IPS DF 6.9 (cell line): Measurements from ENCODE around the gene MCF2L2.
"Not testable (repeated sequence)": the region's sequence is repeated elsewhere in the genome, so short reads cannot be mapped to it uniquely, and the experiment has no call there.

Source experiments
- DNase-seq: peaks from one replicate; pipeline ENCODE4 v3.0.0-alpha.2; 2013; ENCODE audit warnings: low read depth, low spot score
- H3K27ac ChIP-seq: one replicate; pipeline ENCODE4 v1.5.1; 2013; ENCODE audit warnings: low read length, control low read depth
- H3K27me3 ChIP-seq: 2 replicates; pipeline ENCODE4 v1.6.1; 2013; ENCODE audit warnings: mild to moderate bottlenecking, low read length; ENCODE audit not compliant: control insufficient read depth, insufficient read depth
- H3K36me3 ChIP-seq: 2 replicates; pipeline ENCODE4 v1.6.1; 2013; ENCODE audit warnings: low read length; ENCODE audit not compliant: control insufficient read depth, insufficient read depth
- H3K4me1 ChIP-seq: 2 replicates; pipeline ENCODE4 v1.6.1; 2013; ENCODE audit warnings: low read length; ENCODE audit not compliant: control insufficient read depth, insufficient read depth
- H3K4me3 ChIP-seq: 2 replicates; pipeline ENCODE4 v1.5.1; 2013; ENCODE audit warnings: mild to moderate bottlenecking, low read length
- H3K9me3 ChIP-seq: 2 replicates; pipeline ENCODE4 v1.6.1; 2013; ENCODE audit warnings: low read length, inconsistent platforms; ENCODE audit not compliant: control insufficient read depth, insufficient read depth
- WGBS: extraction: QIAGEN DNeasy Blood & Tissue Kit; methylation state at CpG from one replicate; pipeline ENCODE4 v1.1.7; 2013; ENCODE audit warnings: mixed read lengths, missing lambda C conversion rate; ENCODE audit not compliant: insufficient read length, insufficient coverage; 5-methylcytosine and 5-hydroxymethylcytosine counted together

MCF2L2 gene

DNA sequence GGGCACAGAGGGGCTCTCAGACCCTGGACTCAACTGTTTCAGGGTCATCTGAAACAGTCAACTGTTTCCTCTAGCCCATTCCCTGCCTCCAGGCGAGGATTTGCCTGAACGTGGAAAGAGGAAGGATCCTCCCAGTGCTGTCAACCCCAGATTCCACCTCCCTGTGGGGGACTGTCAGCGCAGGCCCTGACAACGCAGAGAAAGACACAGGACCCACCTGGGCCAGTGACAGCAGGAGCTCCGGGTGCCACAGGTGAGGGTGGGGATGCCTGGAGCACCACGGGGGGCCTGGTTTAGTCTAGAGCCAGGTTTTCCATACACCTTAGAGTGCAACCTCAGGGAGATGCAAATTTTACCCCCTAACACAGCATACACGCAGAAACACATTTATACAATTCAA lies 246.3 kb downstream of the MCF2L2 start:
- Histone ChIP-seq H3K27me3 (peaks cover 5% of the 10 kb centered on the region; the same call in 1 of the 2 replicates), H3K27ac (no peak overlapping the region), H3K4me1 (peaks cover 2% of the 10 kb centered on the region; the same call in 1 of the 2 replicates), H3K4me3 (no peak overlapping the region), H3K9me3 (no peaks in the 10 kb centered on the region), H3K36me3 (no peaks in the 10 kb centered on the region)
- WGBS: no CpG with 5 or more reads among the region's 7 CpGs
- no peak for DNase-seq

DNA sequence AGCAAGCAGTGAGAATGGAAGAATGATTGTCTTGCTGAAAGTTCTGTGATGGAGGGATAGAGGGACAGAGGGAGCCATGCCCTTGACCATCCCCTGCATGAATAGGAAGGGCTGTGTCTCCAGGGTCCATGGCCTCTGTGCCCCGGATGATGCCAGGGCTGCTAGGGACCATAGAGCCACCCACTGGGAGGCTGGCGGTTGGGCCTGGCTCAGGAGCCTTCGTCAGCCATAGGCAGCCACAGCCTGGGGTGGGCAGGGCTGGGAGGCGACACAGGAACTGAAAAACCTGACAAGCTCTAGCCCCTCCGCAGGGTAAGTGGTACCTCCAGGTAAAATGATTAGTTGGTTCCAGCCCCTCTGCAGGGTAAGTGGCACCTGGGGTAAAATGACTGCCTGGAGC lies 246.8 kb downstream of the MCF2L2 start:
- H3K27me3 ChIP-seq: peaks cover 5% of the 10 kb centered on the region; the same call in 1 of the 2 replicates
- no CpG with 5 or more reads among the region's 5 CpGs for WGBS
- H3K9me3 ChIP-seq: no peaks in the 10 kb centered on the region
- H3K27ac ChIP-seq: no peak overlapping the region
- no peaks in the 10 kb centered on the region for H3K36me3 ChIP-seq
- H3K4me3 ChIP-seq: no peak overlapping the region
- peaks cover 2% of the 10 kb centered on the region; the same call in 1 of the 2 replicates for H3K4me1 ChIP-seq
- no peak for DNase-seq

- no peak for DNase-seq
- Histone ChIP-seq H3K4me1 (peaks cover 2% of the 10 kb centered on the region; the same call in 1 of the 2 replicates), H3K4me3 (no peak overlapping the region), H3K9me3 (no peaks in the 10 kb centered on the region), H3K36me3 (no peaks in the 10 kb centered on the region), H3K27ac (no peak overlapping the region), H3K27me3 (peaks cover 5% of the 10 kb centered on the region; the same call in 1 of the 2 replicates)
- WGBS: no CpG with 5 or more reads among the region's 11 CpGs
These were observed 247.6 kb downstream of the MCF2L2 start for GRCh38 chr3:183180784-183181295.

- H3K4me3 ChIP-seq: no peak overlapping the region
- no peaks in the 10 kb centered on the region for H3K36me3 ChIP-seq
- H3K9me3 ChIP-seq: no peaks in the 10 kb centered on the region
- WGBS: no CpG with 5 or more reads among the region's 12 CpGs
- peaks cover 2% of the 10 kb centered on the region; the same call in 1 of the 2 replicates for H3K4me1 ChIP-seq
- DNase-seq: no peak
- no peak overlapping the region for H3K27ac ChIP-seq
- H3K27me3 ChIP-seq: peaks cover 5% of the 10 kb centered on the region; the same call in 1 of the 2 replicates
These were observed 248.2 kb downstream of the MCF2L2 start for GRCh38 chr3:183180110-183180783.

DNA sequence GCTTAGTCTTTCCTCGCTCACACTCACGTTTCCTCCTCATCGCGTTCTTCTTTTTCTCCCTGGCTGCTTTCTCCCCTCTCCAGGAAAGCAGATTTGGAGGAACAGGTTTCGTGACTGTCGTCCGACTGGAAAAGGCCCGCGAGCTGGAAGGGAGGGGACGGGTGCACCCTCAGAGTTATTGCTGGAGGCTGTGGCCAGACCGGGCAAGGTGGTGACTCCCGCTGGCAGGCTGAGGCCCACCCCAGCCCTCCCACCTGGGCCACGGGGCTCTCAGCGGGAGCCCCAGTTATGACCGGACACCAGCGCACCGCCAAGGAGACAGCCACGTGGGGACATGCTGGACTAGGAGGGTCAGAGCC lies 248.9 kb downstream of the MCF2L2 start:
- peak overlapping the region; percentile 65; the same call in 1 of the 2 replicates for H3K4me3 ChIP-seq
- H3K9me3 ChIP-seq, H3K27me3 ChIP-seq, H3K36me3 ChIP-seq, DNase-seq, H3K4me1 ChIP-seq, H3K27ac ChIP-seq: not testable (repeated sequence)
- no CpG with 5 or more reads among the region's 18 CpGs for WGBS

GRCh38 chr3:183178833-183179549 lies 249.4 kb downstream of the MCF2L2 start:
- H3K4me1 ChIP-seq: peaks cover 2% of the 10 kb centered on the region; the same call in 1 of the 2 replicates

DNA sequence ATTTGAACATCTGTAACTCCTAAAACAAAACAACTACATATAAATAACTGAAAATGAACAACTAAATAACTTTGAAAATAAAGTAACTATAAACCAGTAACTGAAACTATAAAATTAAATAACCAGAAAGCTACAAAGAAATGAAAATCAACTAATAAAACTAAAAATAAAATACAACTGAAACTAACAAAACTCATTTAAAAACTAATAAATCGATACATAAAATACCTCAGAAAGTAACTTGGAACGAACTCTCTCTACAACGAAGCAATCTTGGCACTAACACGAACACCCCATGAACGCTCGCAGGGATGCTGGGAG lies 249.9 kb downstream of the MCF2L2 start:
- Histone ChIP-seq H3K4me3 (peak overlapping the region; percentile 65; the same call in 1 of the 2 replicates), H3K27ac (no peak overlapping the region), H3K4me1 (peaks cover 2% of the 10 kb centered on the region; the same call in 1 of the 2 replicates), H3K9me3 (no peaks in the 10 kb centered on the region), H3K27me3 (peaks cover 5% of the 10 kb centered on the region; the same call in 1 of the 2 replicates), H3K36me3 (no peaks in the 10 kb centered on the region)
- DNase-seq: no peak
- WGBS: 100% methylated on average over 1 of the region's 6 CpGs

More at GRCh38 chr3:183178833-183179549, 249.4 kb downstream of the MCF2L2 start:
- Histone ChIP-seq H3K9me3 (no peaks in the 10 kb centered on the region), H3K4me3 (peak overlapping the region; percentile 65; the same call in 1 of the 2 replicates), H3K27me3 (peaks cover 5% of the 10 kb centered on the region; the same call in 1 of the 2 replicates), H3K27ac (no peak overlapping the region), H3K36me3 (no peaks in the 10 kb centered on the region)
- WGBS: no CpG with 5 or more reads among the region's 68 CpGs
- DNase-seq: no peak

DNA sequence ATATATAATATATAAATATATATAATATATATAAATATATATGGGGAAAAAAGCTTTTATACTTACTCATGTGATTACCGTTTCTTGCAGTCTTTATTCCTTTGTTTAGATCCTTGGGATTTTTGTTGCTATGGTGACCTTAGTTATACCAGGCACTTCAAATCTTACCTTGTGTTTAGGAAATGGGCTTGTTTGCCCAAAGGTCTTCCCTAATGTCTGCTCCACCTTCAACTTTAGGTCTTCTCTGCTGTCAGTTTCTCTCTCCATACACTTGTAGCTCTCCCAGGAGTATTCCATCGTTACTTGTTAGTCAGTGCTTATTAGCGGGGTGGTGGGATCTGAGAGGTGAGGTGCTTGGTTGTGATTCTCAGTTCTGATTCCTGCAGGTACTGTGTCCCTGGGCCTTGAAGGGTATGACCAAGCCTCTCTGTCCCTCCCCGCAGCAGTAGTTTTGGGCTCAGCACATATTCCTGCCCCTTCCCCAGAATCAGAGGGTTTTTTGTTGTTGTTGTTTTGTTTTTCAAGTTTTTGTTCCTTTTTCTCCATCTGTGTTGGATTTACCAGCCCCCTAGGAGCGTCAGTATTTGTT lies 256.3 kb downstream of the MCF2L2 start:
- Histone ChIP-seq H3K4me3 (no peak overlapping the region), H3K36me3 (no peaks in the 10 kb centered on the region), H3K27me3 (no peaks in the 10 kb centered on the region), H3K9me3 (no peaks in the 10 kb centered on the region), H3K4me1 (no peaks in the 10 kb centered on the region), H3K27ac (no peak overlapping the region)
- no peak for DNase-seq
- no CpG with 5 or more reads among the region's 5 CpGs for WGBS

GRCh38 chr3:183167975-183168374 lies 260.4 kb downstream of the MCF2L2 start:
- not testable (repeated sequence) for H3K36me3 ChIP-seq, H3K27ac ChIP-seq, H3K27me3 ChIP-seq, H3K4me1 ChIP-seq, DNase-seq, H3K9me3 ChIP-seq, H3K4me3 ChIP-seq
- WGBS: no CpG with 5 or more reads among the region's 1 CpG

GRCh38 chr3:183163563-183163962 lies 264.9 kb downstream of the MCF2L2 start:
- no peak for DNase-seq
- no peak overlapping the region for H3K27ac ChIP-seq
- no peaks in the 10 kb centered on the region for H3K36me3 ChIP-seq
- no peaks in the 10 kb centered on the region for H3K4me1 ChIP-seq
- no CpG with 5 or more reads among the region's 25 CpGs for WGBS
- no peak overlapping the region for H3K4me3 ChIP-seq
- H3K27me3 ChIP-seq: peaks cover 10% of the 10 kb centered on the region
- no peaks in the 10 kb centered on the region for H3K9me3 ChIP-seq
